Measurements from ENCODE around the gene STN1. TPM values are rescaled to one million over a fixed set of nuclear protein-coding genes. Genes with fewer than 3 reads are reported as not detected.

STN1 gene
- polyA plus RNA-seq, 2 donors: 41.1 to 70.8 TPM

- H3K36me3 ChIP-seq (ENCODE audit: control insufficient read depth in 2 of 2, insufficient read depth in 2 of 2, low read length in 1 of 2): peaks cover 3% of the 10 kb centered on the region in 2 donors
- no peaks in the 10 kb centered on the region for H3K27me3 ChIP-seq (ENCODE audit: control insufficient read depth in 1 of 2, insufficient read depth in 2 of 2, low read length in 2 of 2)
- H3K9me3 ChIP-seq (ENCODE audit: control insufficient read depth in 2 of 2, insufficient read depth in 1 of 2, low read depth in 1 of 2, low read length in 1 of 2): no peaks in the 10 kb centered on the region
- peak overlapping the region; percentile 91 to 98 for H3K27ac ChIP-seq (ENCODE audit: low read depth in 2 of 2, low read length in 1 of 2)
- peaks cover 0 to 5% of the 10 kb centered on the region in 2 donors for H3K4me1 ChIP-seq (ENCODE audit: control insufficient read depth in 2 of 2, insufficient read depth in 2 of 2, low read length in 1 of 2)
- H3K4me3 ChIP-seq (ENCODE audit: low read depth in 1 of 2, low read length in 2 of 2): no peak overlapping the region
- WGBS, 2 donors: 42 to 53% methylated on average over 4 of the region's 4 CpGs
Measured at GRCh38 chr10:103890194-103890658, 27.8 kb downstream of the STN1 start.

DNA sequence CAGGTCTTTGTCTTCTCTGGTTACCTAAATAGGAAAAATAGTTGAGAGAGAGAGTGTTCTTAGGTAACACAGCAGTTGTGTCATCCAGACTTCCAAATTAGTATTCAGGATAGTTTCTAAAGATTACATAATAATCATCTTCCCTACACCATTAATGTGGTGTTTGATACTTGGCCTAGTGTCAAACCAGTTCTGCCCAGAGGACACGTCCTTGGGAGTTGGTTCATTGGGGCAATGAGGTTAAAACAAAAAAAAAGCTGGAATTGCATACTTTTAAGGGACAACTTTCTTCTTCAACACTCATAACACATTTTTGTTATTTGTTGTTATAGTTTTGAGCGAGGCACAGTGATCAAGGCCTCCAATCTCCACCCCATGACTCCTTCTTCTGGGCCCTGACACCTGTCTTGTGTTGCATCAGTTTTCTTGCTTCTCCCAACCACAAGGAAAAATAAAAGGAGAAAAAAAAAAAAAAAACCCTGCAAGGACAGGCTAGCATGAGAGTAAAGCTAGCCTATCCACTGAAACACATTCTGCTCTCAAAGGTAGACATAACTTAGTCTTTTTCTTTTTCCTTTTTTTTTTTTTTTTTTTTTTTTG is 28.8 kb downstream of the STN1 start:
- Histone ChIP-seq H3K36me3 (ENCODE audit: control insufficient read depth in 2 of 2, insufficient read depth in 2 of 2, low read length in 1 of 2) (peaks cover 3% of the 10 kb centered on the region in 2 donors), H3K4me1 (ENCODE audit: control insufficient read depth in 2 of 2, insufficient read depth in 2 of 2, low read length in 1 of 2) (peaks cover 0 to 5% of the 10 kb centered on the region in 2 donors), H3K27me3 (ENCODE audit: control insufficient read depth in 1 of 2, insufficient read depth in 2 of 2, low read length in 2 of 2) (no peaks in the 10 kb centered on the region), H3K27ac (ENCODE audit: low read depth in 2 of 2, low read length in 1 of 2) (peak overlapping the region; percentile 80 to 91), H3K9me3 (ENCODE audit: control insufficient read depth in 2 of 2, insufficient read depth in 1 of 2, low read depth in 1 of 2, low read length in 1 of 2) (no peaks in the 10 kb centered on the region), H3K4me3 (ENCODE audit: low read depth in 1 of 2, low read length in 2 of 2) (no peak overlapping the region)
- WGBS, 2 donors: 58% methylated on average over 2 of the region's 2 CpGs

GRCh38 chr10:103888113-103888841 is 29.7 kb downstream of the STN1 start:
- H3K4me3 ChIP-seq (ENCODE audit: low read depth in 1 of 2, low read length in 2 of 2): no peak overlapping the region
- WGBS, 2 donors: 5 to 8% methylated on average over 6 of the region's 6 CpGs
- H3K36me3 ChIP-seq (ENCODE audit: control insufficient read depth in 2 of 2, insufficient read depth in 2 of 2, low read length in 1 of 2): peaks cover 3% of the 10 kb centered on the region in 2 donors
- H3K4me1 ChIP-seq (ENCODE audit: control insufficient read depth in 2 of 2, insufficient read depth in 2 of 2, low read length in 1 of 2): peaks cover 0 to 5% of the 10 kb centered on the region in 2 donors
- H3K9me3 ChIP-seq (ENCODE audit: control insufficient read depth in 2 of 2, insufficient read depth in 1 of 2, low read depth in 1 of 2, low read length in 1 of 2): no peaks in the 10 kb centered on the region
- no peaks in the 10 kb centered on the region for H3K27me3 ChIP-seq (ENCODE audit: control insufficient read depth in 1 of 2, insufficient read depth in 2 of 2, low read length in 2 of 2)
- H3K27ac ChIP-seq (ENCODE audit: low read depth in 2 of 2, low read length in 1 of 2): peak overlapping the region; percentile 80 to 91

- H3K4me3 ChIP-seq (ENCODE audit: low read depth in 1 of 2, low read length in 2 of 2): no peak overlapping the region
- H3K27ac ChIP-seq (ENCODE audit: low read depth in 2 of 2, low read length in 1 of 2): no peak overlapping the region
- H3K27me3 ChIP-seq (ENCODE audit: control insufficient read depth in 1 of 2, insufficient read depth in 2 of 2, low read length in 2 of 2): no peaks in the 10 kb centered on the region
- peaks cover 0 to 9% of the 10 kb centered on the region in 2 donors for H3K4me1 ChIP-seq (ENCODE audit: control insufficient read depth in 2 of 2, insufficient read depth in 2 of 2, low read length in 1 of 2)
- H3K9me3 ChIP-seq (ENCODE audit: control insufficient read depth in 2 of 2, insufficient read depth in 1 of 2, low read depth in 1 of 2, low read length in 1 of 2): no peaks in the 10 kb centered on the region
- H3K36me3 ChIP-seq (ENCODE audit: control insufficient read depth in 2 of 2, insufficient read depth in 2 of 2, low read length in 1 of 2): peaks cover 2 to 10% of the 10 kb centered on the region in 2 donors
- WGBS, 2 donors: 68 to 75% methylated on average over 6 of the region's 6 CpGs
Measured at GRCh38 chr10:103885617-103886016, 32.4 kb downstream of the STN1 start.

DNA sequence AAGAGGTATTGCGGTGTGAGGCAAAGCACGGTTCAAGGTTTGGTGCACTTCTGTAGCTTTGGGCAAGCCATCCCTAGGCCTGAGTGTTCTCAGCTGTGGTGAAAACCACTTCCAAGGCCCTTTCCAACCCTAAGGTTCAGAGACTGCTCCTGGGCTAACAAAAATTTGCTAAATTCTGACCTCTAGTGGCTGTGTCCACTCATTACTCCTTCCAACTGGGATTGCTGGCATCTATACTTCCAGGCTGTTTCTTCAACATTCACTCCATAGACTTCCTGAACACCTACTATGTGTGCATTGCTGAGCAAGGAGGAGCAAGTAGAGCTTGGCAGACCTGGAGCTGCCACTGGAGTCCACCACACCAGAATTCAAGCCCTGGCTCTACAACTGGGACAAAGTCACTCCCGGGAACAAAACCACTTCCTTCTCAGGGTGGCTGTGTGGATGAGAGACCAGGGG is 33.3 kb downstream of the STN1 start:
- Histone ChIP-seq H3K9me3 (ENCODE audit: control insufficient read depth in 2 of 2, insufficient read depth in 1 of 2, low read depth in 1 of 2, low read length in 1 of 2) (no peaks in the 10 kb centered on the region), H3K4me1 (ENCODE audit: control insufficient read depth in 2 of 2, insufficient read depth in 2 of 2, low read length in 1 of 2) (peaks cover 0 to 12% of the 10 kb centered on the region in 2 donors), H3K36me3 (ENCODE audit: control insufficient read depth in 2 of 2, insufficient read depth in 2 of 2, low read length in 1 of 2) (peaks cover 2 to 17% of the 10 kb centered on the region in 2 donors), H3K27ac (ENCODE audit: low read depth in 2 of 2, low read length in 1 of 2) (peak overlapping the region in 1 of 2 donors; percentile 65), H3K4me3 (ENCODE audit: low read depth in 1 of 2, low read length in 2 of 2) (no peak overlapping the region), H3K27me3 (ENCODE audit: control insufficient read depth in 1 of 2, insufficient read depth in 2 of 2, low read length in 2 of 2) (no peaks in the 10 kb centered on the region)
- 54 to 57% methylated on average over 3 of the region's 3 CpGs for WGBS, 2 donors

DNA sequence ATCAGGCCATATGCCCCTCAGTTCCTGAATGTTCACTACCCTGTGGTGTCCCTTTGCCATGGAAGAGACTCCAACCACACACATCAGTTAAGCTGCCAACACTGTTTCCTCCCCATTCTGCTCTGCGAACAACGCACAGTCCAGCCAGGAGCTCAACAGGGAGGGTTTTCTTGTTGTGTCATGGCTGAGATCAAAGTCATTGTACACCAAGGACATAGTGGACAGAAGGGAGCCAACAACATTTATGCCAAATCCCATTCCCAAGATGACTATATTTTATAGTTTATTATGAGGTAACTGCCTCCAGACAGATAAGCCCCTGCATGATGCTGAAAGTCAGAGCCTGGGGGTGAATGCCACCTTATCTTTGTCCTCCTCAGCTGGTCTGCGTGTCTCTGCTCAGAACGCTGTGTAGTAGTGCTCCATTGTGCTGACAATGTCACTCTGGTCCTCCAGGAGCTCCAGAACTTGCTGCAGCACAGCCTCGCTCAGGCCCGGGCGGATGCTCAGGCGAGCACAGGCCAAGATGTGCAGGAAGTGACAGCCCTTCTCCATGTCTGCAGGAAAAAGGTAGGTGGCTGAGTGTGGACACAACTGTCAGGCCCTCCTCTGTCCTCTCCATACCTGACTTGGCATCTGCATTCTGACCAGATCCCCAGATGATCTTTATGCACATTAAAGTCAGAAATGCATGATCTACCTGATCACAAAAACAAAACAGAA is 35.5 kb downstream of the STN1 start:
- Histone ChIP-seq H3K9me3 (ENCODE audit: control insufficient read depth in 2 of 2, insufficient read depth in 1 of 2, low read depth in 1 of 2, low read length in 1 of 2) (no peaks in the 10 kb centered on the region), H3K36me3 (ENCODE audit: control insufficient read depth in 2 of 2, insufficient read depth in 2 of 2, low read length in 1 of 2) (peaks cover 11 to 27% of the 10 kb centered on the region in 2 donors), H3K27me3 (ENCODE audit: control insufficient read depth in 1 of 2, insufficient read depth in 2 of 2, low read length in 2 of 2) (no peaks in the 10 kb centered on the region), H3K4me1 (ENCODE audit: control insufficient read depth in 2 of 2, insufficient read depth in 2 of 2, low read length in 1 of 2) (peaks cover 0 to 20% of the 10 kb centered on the region in 2 donors), H3K27ac (ENCODE audit: low read depth in 2 of 2, low read length in 1 of 2) (peak overlapping the region; percentile 46 to 92), H3K4me3 (ENCODE audit: low read depth in 1 of 2, low read length in 2 of 2) (no peak overlapping the region)
- 62 to 74% methylated on average over 8 of the region's 8 CpGs for WGBS, 2 donors

DNA sequence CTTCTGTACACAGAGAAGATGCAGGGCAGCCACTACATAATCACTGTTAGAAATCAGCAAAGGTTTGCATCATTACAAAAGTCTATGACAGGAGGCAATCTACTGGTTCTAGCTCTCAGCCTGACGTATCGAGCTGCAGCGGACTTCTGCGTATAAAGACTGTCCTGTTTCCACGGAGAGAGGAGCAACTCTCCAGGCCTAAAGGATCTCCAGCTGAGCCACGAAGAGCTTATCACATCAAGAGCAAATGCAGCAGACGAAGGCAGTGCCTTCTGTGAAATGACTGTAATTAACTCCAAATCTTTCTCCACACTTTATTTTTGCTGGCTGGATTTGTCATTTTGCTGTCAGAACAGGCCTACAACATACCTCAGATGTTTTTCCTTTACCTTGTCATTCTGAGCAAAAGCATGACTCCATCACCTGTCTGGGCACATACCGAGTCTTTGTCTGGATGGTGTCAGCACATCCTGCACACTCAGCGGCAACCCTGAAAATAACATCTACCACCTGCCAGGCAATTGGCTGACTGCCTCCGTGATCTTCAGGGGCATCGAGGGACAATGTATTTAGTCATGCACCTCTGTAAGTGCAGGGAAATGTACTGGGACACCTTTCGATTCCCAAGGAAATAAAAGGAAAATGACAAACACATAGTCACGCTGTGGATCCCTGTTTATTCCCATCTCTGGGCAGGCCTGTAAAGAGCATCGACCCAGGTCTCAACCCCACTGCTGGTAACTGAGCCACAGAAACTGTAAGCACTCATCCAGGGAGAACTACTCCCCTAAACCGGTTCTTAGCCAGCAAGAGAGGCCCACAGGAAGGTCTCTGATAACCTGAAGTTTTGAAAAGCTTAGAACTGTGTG is 36.3 kb downstream of the STN1 start:
- 50 to 62% methylated on average over 15 of the region's 15 CpGs for WGBS, 2 donors
- peak overlapping the region; percentile 72 to 93 for H3K27ac ChIP-seq (ENCODE audit: low read depth in 2 of 2, low read length in 1 of 2)
- no peaks in the 10 kb centered on the region for H3K27me3 ChIP-seq (ENCODE audit: control insufficient read depth in 1 of 2, insufficient read depth in 2 of 2, low read length in 2 of 2)
- peaks cover 11 to 27% of the 10 kb centered on the region in 2 donors for H3K36me3 ChIP-seq (ENCODE audit: control insufficient read depth in 2 of 2, insufficient read depth in 2 of 2, low read length in 1 of 2)
- H3K4me3 ChIP-seq (ENCODE audit: low read depth in 1 of 2, low read length in 2 of 2): no peak overlapping the region
- H3K9me3 ChIP-seq (ENCODE audit: control insufficient read depth in 2 of 2, insufficient read depth in 1 of 2, low read depth in 1 of 2, low read length in 1 of 2): no peaks in the 10 kb centered on the region
- H3K4me1 ChIP-seq (ENCODE audit: control insufficient read depth in 2 of 2, insufficient read depth in 2 of 2, low read length in 1 of 2): peaks cover 0 to 20% of the 10 kb centered on the region in 2 donors

DNA sequence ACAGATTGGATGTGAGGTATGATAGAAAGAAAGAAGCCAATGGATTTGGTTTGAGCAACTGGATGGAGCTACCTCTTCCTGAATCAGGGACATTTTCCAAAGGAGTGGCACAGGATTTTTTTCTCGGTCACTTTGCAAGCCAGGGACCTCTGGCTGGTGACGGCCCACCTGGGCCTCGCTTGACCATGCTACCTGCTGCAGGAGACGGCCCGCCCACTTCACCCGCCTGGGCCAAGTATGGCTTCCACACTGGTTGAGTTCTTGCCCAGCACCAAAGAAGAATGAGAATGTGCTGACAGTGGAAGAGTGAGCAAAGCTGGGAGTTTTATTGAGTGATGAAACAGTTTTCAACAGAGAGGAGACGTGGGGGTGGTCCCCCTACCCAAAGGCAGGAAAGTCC is 38.2 kb downstream of the STN1 start:
- Histone ChIP-seq H3K27ac (ENCODE audit: low read depth in 2 of 2, low read length in 1 of 2) (peak overlapping the region; percentile 66 to 72), H3K9me3 (ENCODE audit: control insufficient read depth in 2 of 2, insufficient read depth in 1 of 2, low read depth in 1 of 2, low read length in 1 of 2) (no peaks in the 10 kb centered on the region), H3K4me1 (ENCODE audit: control insufficient read depth in 2 of 2, insufficient read depth in 2 of 2, low read length in 1 of 2) (peaks cover 0 to 20% of the 10 kb centered on the region in 2 donors), H3K4me3 (ENCODE audit: low read depth in 1 of 2, low read length in 2 of 2) (no peak overlapping the region), H3K36me3 (ENCODE audit: control insufficient read depth in 2 of 2, insufficient read depth in 2 of 2, low read length in 1 of 2) (peaks cover 11 to 31% of the 10 kb centered on the region in 2 donors), H3K27me3 (ENCODE audit: control insufficient read depth in 1 of 2, insufficient read depth in 2 of 2, low read length in 2 of 2) (no peaks in the 10 kb centered on the region)
- WGBS, 2 donors: 87 to 88% methylated on average over 7 of the region's 7 CpGs

DNA sequence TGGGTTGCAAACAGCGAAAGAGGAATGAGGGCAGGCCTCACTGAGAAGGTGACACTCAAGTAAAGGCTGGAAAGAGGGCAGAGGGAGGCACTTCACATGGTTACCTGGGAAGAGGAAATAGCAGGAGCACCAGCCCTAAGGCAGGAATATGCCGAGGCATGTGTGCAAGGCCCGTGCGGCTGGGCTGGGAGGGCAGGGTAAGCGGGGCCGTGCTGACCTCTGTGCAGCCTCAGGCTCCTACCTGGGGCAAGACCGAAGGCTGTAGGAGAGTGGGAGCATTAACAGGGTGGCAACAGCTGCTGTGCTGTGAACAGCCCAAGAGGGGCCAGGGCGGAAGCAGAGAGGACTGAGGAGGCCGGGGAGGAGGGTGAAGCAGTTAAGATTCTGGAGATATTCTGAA is 38.6 kb downstream of the STN1 start:
- Histone ChIP-seq H3K27ac (ENCODE audit: low read depth in 2 of 2, low read length in 1 of 2) (peak overlapping the region; percentile 66 to 72), H3K4me1 (ENCODE audit: control insufficient read depth in 2 of 2, insufficient read depth in 2 of 2, low read length in 1 of 2) (peaks cover 0 to 20% of the 10 kb centered on the region in 2 donors), H3K36me3 (ENCODE audit: control insufficient read depth in 2 of 2, insufficient read depth in 2 of 2, low read length in 1 of 2) (peaks cover 11 to 31% of the 10 kb centered on the region in 2 donors), H3K27me3 (ENCODE audit: control insufficient read depth in 1 of 2, insufficient read depth in 2 of 2, low read length in 2 of 2) (no peaks in the 10 kb centered on the region), H3K9me3 (ENCODE audit: control insufficient read depth in 2 of 2, insufficient read depth in 1 of 2, low read depth in 1 of 2, low read length in 1 of 2) (no peaks in the 10 kb centered on the region), H3K4me3 (ENCODE audit: low read depth in 1 of 2, low read length in 2 of 2) (no peak overlapping the region)
- whole genome bisulfite sequencing, 2 donors: 56 to 77% methylated on average over 9 of the region's 9 CpGs

Measured in esophagus (tissue), 2 donors.